A172 (cell line): Measurements from ENCODE around the gene NTNG2. TPM values are rescaled to one million over a fixed set of nuclear protein-coding genes. Genes with fewer than 3 reads are reported as not detected.

ENCODE experiments used
- DNase-seq: peaks from one replicate; pipeline ENCODE4 v3.0.0-alpha.2; 2015; ENCODE audit warnings: low spot score
- total RNA-seq: library from RNA; depleted of rRNA; stranded (reverse); fragments of >200 nt; shearing (Covaris generic); gene quantifications from 2 replicates; pipeline ENCODE4 v1.2.3, GENCODE V29; 2014

Gene NTNG2
- total RNA-seq, 1 experiment from 2014 or later = 5.7 TPM

DNA sequence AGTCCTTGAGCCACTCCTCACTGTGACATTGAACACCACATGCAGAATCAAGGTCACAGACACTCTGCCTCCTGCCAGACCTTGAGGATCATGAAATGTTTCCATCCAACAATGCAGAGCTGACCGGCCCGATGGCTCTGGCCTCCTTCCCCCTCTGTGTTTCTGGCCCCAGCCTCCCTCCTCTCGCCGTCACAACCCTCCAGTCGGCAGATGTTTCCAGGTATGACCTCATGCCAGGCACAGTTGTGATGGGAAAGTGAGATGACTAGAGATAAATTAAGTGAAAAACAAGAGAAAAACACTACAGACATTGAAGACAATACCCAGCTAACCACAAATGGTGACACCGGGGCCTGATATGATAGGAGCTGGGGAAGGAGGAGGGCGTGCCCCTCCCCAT lies 9.8 kb downstream of the NTNG2 start:
- no peak for DNase-seq

- DNase-seq = no peak
Measured at GRCh38 chr9:132172185-132172584, 10.3 kb downstream of the NTNG2 start.

DNA sequence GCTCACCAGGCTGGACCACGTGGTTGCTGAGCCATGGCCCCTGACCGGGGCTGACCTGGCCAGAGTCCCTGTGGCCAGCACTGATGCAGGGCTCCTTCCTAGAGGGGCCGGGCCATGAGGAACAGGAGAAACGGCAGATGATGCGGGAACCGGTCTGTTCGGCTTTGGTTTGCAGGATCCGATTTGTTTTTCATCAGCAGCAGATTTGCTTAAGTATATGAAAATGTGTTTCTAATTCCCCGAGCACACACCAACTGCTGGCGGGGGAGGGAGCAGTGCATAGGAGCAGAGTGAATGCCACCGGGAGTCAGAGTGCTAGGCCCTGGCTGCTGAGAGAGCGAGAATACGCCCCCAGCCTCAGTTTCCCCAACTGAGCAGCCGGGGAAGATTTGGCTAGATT lies 13.6 kb downstream of the NTNG2 start:
- no peak for DNase-seq

GRCh38 chr9:132176338-132176737 lies 14.5 kb downstream of the NTNG2 start:
- DNase-seq = no peak

- DNase-seq = no peak
Measured at GRCh38 chr9:132181796-132182313, 20.0 kb downstream of the NTNG2 start.

GRCh38 chr9:132182314-132183091 lies 20.6 kb downstream of the NTNG2 start:
- no peak for DNase-seq

DNA sequence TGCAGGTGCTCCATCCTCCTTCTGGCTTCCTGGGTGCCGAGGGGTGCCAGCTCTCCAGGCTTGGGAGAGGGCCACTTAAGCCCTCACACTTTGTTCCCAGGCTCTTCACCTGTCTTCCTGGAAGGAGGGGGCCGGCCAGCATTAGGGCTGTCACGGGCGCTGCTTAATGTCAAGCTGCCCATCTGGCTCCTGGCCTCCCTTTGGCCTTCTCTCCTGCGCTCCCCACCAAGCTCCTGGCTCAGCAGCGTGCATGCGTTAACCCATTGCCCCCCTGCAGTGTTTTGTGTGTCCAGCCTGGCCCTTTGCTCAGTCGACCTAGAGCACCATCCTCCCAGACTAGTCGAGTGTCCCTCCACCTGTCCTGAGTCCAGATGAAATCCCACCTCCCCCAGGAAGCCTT lies 21.3 kb downstream of the NTNG2 start:
- no peak for DNase-seq

- DNase-seq = no peak
Measured at GRCh38 chr9:132183715-132184114, 21.9 kb downstream of the NTNG2 start.

DNA sequence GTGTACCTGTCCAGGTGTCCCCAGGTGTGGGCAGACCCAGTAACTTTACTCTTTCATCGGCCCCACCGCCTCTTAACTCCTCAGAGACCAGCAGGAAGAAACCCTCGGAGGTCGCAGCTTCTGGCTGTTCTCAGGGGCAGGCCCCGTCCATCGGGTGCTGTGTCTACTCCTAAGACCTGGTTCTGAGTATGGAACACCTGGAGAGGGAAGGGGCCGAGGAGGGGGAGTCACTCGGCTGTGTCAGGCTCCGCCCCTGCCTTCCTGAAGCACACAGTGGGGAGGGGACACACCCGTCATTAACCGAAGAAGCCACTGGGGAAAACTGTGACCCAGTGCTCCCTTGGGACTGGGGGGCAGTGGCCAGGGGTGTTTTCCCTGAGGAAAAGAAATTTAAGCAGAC lies 22.3 kb downstream of the NTNG2 start:
- DNase-seq = no peak

DNA sequence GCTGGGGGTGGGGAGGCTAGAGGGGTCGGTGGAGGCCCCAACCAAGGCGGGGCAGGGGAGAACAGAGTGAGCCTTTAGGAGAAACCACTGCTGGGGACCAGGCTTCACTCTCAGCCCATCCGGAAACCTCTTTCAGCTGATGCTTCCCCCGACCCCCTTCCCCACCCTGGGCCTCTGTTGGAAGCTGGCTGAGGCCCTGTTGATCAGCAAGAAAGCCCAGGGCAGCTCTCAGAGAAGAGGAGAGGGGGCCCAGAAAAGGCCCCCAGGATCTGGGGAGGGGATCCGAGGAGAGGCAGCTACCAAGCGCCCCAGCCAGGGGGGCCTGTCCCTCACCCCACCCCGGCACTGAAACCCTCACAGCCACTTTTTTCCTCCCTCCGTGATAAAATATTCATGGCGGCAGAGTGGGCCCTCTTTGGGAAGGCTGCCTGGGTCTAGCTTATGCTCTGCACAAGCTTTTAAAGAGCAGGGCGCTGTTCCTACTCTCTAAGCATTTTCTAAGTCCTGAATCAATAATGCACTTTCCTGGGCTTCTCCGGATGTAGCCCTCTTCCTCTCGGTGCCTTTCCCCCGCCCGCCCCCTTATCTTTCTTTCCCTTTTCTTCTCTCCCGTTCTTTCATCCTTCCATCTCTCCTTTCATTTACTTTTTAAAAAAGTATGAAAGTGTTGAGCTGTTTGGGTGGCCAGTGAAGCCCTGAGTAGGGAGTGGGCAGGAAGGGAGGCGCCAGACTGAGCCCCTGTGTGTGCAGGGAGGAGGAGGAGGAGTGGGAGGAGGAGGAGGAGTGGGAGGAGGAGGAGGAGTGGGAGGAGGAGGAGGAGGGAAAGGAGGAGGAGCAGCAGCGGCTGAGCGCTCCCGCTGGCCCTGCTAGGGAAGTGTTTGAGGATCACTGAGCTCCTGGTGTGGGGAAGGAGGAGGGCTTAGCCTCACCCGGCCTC lies 23.5 kb downstream of the NTNG2 start:
- DNase-seq = peak; percentile 19

GRCh38 chr9:132187121-132187620 lies 25.3 kb downstream of the NTNG2 start:
- DNase-seq = no peak

- no peak for DNase-seq
Measured at GRCh38 chr9:132190966-132191365, 29.1 kb downstream of the NTNG2 start.

GRCh38 chr9:132192728-132193127 lies 30.9 kb downstream of the NTNG2 start:
- no peak for DNase-seq

- DNase-seq = no peak
Measured at GRCh38 chr9:132193227-132194124, 31.6 kb downstream of the NTNG2 start.

DNA sequence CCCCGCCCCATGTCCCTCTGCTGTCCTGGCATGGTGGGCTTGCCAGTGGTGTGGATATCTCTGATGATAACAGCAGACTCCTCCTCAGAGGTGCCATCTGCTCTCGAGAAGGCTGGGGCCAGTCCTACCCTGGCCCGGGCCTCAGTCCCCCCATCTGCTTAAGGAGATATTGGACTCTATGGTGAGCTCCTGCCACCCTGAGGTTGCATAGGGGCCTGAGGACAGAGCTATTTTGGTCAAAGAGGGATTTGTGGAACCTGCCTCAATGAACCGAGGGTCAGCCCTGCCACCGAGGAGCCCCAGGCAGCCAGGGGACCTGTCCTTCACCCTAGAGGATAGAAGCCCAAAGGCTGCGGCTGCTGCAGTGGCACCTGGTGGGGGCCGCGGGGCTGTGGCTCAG lies 32.6 kb downstream of the NTNG2 start:
- DNase-seq = no peak

- no peak for DNase-seq
Measured at GRCh38 chr9:132197315-132197714, 35.5 kb downstream of the NTNG2 start.

DNA sequence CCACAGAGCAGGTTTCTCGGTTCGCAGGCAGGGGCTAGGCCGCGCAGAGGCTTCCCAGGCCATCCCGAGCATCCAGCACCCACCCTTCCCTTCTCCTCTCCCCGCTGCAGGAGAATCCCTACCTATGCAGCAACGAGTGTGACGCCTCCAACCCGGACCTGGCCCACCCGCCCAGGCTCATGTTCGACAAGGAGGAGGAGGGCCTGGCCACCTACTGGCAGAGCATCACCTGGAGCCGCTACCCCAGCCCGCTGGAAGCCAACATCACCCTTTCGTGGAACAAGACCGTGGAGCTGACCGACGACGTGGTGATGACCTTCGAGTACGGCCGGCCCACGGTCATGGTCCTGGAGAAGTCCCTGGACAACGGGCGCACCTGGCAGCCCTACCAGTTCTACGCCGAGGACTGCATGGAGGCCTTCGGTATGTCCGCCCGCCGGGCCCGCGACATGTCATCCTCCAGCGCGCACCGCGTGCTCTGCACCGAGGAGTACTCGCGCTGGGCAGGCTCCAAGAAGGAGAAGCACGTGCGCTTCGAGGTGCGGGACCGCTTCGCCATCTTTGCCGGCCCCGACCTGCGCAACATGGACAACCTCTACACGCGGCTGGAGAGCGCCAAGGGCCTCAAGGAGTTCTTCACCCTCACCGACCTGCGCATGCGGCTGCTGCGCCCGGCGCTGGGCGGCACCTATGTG lies 36.1 kb downstream of the NTNG2 start:
- DNase-seq = no peak

GRCh38 chr9:132199056-132199455 lies 37.2 kb downstream of the NTNG2 start:
- DNase-seq = no peak

GRCh38 chr9:132200706-132201105 lies 38.8 kb downstream of the NTNG2 start:
- no peak for DNase-seq

DNA sequence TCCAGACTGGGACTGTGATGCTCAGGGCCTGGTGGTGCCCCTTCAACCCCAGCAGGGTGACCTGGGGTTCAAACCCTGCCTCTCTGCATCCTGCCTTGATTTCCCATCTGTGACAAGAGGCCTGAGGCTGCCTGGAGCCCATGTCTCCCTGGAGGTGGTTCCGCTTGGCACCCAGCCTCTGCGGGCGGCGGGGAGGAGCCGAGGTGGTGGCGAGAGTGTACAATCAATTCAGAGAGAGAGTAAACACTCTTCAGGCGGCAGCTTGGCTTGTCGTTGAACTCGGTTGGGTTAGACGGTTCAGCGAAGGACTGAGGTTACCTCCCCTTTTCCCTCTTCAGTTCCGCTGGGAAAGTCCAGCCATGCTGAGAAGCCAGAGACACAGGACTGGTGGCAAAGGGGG lies 39.3 kb downstream of the NTNG2 start:
- DNase-seq = no peak
